Neural cell (in vitro differentiated cells): Measurements from ENCODE around the gene TWNK. TPM values are rescaled to one million over a fixed set of nuclear protein-coding genes. Genes with fewer than 3 reads are reported as not detected.
A peak's percentile ranks its signal among the peaks of the same experiment; 100 is the strongest.

Experiments
- H2AFZ ChIP-seq: fragments of 200-600, 300-800 bp; sonication (generic), shearing (Covaris generic); 2 replicates; pipeline ENCODE4 v1.6.0; 2014; ENCODE audit warnings: low read depth, mild to moderate bottlenecking, antibody characterized with exemption, low read length, moderate library complexity
- H3F3A ChIP-seq: fragments of 200-600 bp; shearing (Covaris generic); 2 replicates; pipeline ENCODE4 v1.6.1; 2016; ENCODE audit warnings: mild to moderate bottlenecking, moderate library complexity, mixed read lengths, antibody characterized with exemption, low read length; ENCODE audit not compliant: insufficient read depth, poor library complexity, severe bottlenecking
- H3K27ac ChIP-seq: fragments of 200-600, 300-800 bp; sonication (generic), shearing (Covaris generic); 2 replicates; pipeline ENCODE4 v1.5.1; 2014; ENCODE audit warnings: mild to moderate bottlenecking, low read length, moderate library complexity
- H3K27me3 ChIP-seq: fragments of 300-800, 200-600 bp; sonication (generic), shearing (Covaris generic); 2 replicates; pipeline ENCODE4 v1.6.0; 2014; ENCODE audit warnings: mild to moderate bottlenecking, low read depth, low read length, moderate library complexity; ENCODE audit not compliant: insufficient read depth
- H3K36me3 ChIP-seq: fragments of 300-800, 200-600 bp; sonication (generic), shearing (Covaris generic); 2 replicates; pipeline ENCODE4 v1.5.1; 2014; ENCODE audit warnings: mild to moderate bottlenecking, antibody characterized with exemption, low read length, moderate library complexity; ENCODE audit not compliant: insufficient read depth
- H3K4me2 ChIP-seq: fragments of 300-800, 200-600 bp; sonication (generic), shearing (Covaris generic); 2 replicates; pipeline ENCODE4 v1.6.0; 2014; ENCODE audit warnings: mild to moderate bottlenecking, low read length
- H3K4me3 ChIP-seq: fragments of 300-800, 200-600 bp; sonication (generic), shearing (Covaris generic); 2 replicates; pipeline ENCODE4 v1.5.1; 2014; ENCODE audit warnings: mild to moderate bottlenecking, low read length, moderate library complexity
- H3K79me2 ChIP-seq: fragments of 200-600 bp; shearing (Covaris generic); replicated peaks from 2 replicates; pipeline ENCODE4 v1.6.0; 2014; ENCODE audit warnings: mild to moderate bottlenecking, low read length, moderate library complexity; ENCODE audit not compliant: insufficient read depth
- H3K9ac ChIP-seq: fragments of 300-800, 200-600 bp; sonication (generic), shearing (Covaris generic); 2 replicates; pipeline ENCODE4 v1.6.1; 2016; ENCODE audit warnings: mild to moderate bottlenecking, low read length, mixed read lengths
- H3K9me2 ChIP-seq: fragments of 200-600 bp; shearing (Covaris generic); 2 replicates; pipeline ENCODE4 v1.6.1; 2016; ENCODE audit warnings: mild to moderate bottlenecking, low read length, mixed read lengths; ENCODE audit not compliant: insufficient read depth
- H3K9me3 ChIP-seq: fragments of 200-600, 300-800 bp; sonication (generic), shearing (Covaris generic); 2 replicates; pipeline ENCODE4 v1.6.1; 2016; ENCODE audit warnings: mild to moderate bottlenecking, mixed run types, low read length, moderate library complexity, mixed read lengths
- H4K20me1 ChIP-seq: fragments of 200-600 bp; shearing (Covaris generic); 2 replicates; pipeline ENCODE4 v1.6.1; 2016; ENCODE audit warnings: mild to moderate bottlenecking, mixed run types; ENCODE audit not compliant: insufficient read depth
- CTCF ChIP-seq: fragments of 450-650 bp; IDR thresholded peaks from 2 replicates; pipeline ENCODE4 v1.5.1; 2014; ENCODE audit warnings: antibody characterized with exemption, mild to moderate bottlenecking, moderate library complexity; ENCODE audit not compliant: poor library complexity, severe bottlenecking
- EP300 ChIP-seq: fragments of 450-650 bp; conservative IDR thresholded peaks from 2 replicates; pipeline ENCODE4 v1.6.1; 2014; ENCODE audit warnings: antibody characterized with exemption, mild to moderate bottlenecking, moderate library complexity; ENCODE audit not compliant: poor library complexity, severe bottlenecking
- EZH2 ChIP-seq: fragments of 200-600, 300-800 bp; shearing (Covaris generic), sonication (generic); IDR thresholded peaks from 2 replicates; pipeline ENCODE4 v1.6.1; 2014; ENCODE audit warnings: antibody characterized with exemption, low read length, borderline replicate concordance, mild to moderate bottlenecking; ENCODE audit not compliant: insufficient read depth, poor library complexity, severe bottlenecking
- MXI1 ChIP-seq: fragments of 450-650 bp; conservative IDR thresholded peaks from 2 replicates; pipeline ENCODE4 v1.6.1; 2014; ENCODE audit warnings: antibody characterized with exemption, mild to moderate bottlenecking; ENCODE audit not compliant: poor library complexity, severe bottlenecking
- RAD21 ChIP-seq: fragments of 450-650 bp; conservative IDR thresholded peaks from 2 replicates; pipeline ENCODE4 v1.6.1; 2014; ENCODE audit warnings: antibody characterized with exemption, mild to moderate bottlenecking, moderate library complexity
- SMC3 ChIP-seq: fragments of 450-650 bp; conservative IDR thresholded peaks from 2 replicates; pipeline ENCODE4 v1.6.1; 2014; ENCODE audit warnings: antibody characterized with exemption, mild to moderate bottlenecking, moderate library complexity; ENCODE audit not compliant: poor library complexity
- TAF1 ChIP-seq: IDR thresholded peaks from 2 replicates; pipeline ENCODE4 v1.6.1; 2012; ENCODE audit warnings: low read depth
- polyA plus RNA-seq: library from polyadenylated mRNA; depleted of rRNA; stranded (reverse); fragments of >200 nt; gene quantifications from 2 replicates; pipeline ENCODE4 v1.2.3, GENCODE V29; 2014
- TF ChIP-seq, protein P1 (sequence below): IDR thresholded peaks from 2 replicates; pipeline ENCODE4 v1.6.1; 2012; ENCODE audit warnings: borderline replicate concordance

Gene TWNK
- polyA plus RNA-seq, 1 donor from 2014 or later: 4.8 TPM

DNA sequence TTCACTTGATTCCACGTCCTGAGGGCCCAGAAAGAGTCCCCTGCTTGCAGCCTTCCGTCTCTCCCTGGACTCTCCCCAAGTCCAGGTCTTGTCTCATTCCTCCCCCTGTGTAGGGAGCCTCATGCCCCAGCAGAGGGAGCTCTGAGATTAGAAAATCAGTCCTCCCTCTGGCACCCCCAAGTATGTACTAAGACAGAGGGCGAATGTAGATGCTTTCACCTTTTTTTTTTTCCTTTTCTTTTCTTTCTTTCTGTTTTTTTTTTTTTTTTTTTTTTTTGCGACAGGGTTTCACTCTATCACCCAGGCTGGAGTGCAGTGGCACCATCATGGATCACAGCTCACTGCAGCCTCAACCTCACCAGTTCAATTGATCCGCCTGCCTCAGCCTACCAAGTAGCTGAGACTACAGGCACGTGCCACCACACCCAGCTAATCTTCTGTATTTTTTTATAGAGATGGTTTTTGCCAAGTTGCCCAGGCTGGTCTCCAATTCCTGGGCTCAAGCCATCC lies 54.0 kb downstream of the TWNK start:
- peaks cover 10% of the 10 kb centered on the region for H3K27me3 ChIP-seq
- no peak overlapping the region for H3K4me2 ChIP-seq
- TF ChIP-seq RAD21: peak; percentile 84
- no peak for TF ChIP-seq EZH2
- TF ChIP-seq SMC3: peak; percentile 78
- TF ChIP-seq, protein P1, sequence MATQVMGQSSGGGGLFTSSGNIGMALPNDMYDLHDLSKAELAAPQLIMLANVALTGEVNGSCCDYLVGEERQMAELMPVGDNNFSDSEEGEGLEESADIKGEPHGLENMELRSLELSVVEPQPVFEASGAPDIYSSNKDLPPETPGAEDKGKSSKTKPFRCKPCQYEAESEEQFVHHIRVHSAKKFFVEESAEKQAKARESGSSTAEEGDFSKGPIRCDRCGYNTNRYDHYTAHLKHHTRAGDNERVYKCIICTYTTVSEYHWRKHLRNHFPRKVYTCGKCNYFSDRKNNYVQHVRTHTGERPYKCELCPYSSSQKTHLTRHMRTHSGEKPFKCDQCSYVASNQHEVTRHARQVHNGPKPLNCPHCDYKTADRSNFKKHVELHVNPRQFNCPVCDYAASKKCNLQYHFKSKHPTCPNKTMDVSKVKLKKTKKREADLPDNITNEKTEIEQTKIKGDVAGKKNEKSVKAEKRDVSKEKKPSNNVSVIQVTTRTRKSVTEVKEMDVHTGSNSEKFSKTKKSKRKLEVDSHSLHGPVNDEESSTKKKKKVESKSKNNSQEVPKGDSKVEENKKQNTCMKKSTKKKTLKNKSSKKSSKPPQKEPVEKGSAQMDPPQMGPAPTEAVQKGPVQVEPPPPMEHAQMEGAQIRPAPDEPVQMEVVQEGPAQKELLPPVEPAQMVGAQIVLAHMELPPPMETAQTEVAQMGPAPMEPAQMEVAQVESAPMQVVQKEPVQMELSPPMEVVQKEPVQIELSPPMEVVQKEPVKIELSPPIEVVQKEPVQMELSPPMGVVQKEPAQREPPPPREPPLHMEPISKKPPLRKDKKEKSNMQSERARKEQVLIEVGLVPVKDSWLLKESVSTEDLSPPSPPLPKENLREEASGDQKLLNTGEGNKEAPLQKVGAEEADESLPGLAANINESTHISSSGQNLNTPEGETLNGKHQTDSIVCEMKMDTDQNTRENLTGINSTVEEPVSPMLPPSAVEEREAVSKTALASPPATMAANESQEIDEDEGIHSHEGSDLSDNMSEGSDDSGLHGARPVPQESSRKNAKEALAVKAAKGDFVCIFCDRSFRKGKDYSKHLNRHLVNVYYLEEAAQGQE: no peak
- TF ChIP-seq CTCF: peak; percentile 85
- no peak for TF ChIP-seq MXI1
- H4K20me1 ChIP-seq: no peaks in the 10 kb centered on the region
- H3F3A ChIP-seq: peaks cover 4% of the 10 kb centered on the region
- no peaks in the 10 kb centered on the region for H3K79me2 ChIP-seq
- no peaks in the 10 kb centered on the region for H3K9me3 ChIP-seq
- H3K4me3 ChIP-seq: no peak overlapping the region
- H3K9me2 ChIP-seq: no peaks in the 10 kb centered on the region
- H3K27ac ChIP-seq: no peak overlapping the region
- no peaks in the 10 kb centered on the region for H3K36me3 ChIP-seq
- H2AFZ ChIP-seq: no peak overlapping the region
- H3K9ac ChIP-seq: no peak overlapping the region

- H3K27ac ChIP-seq: peak overlapping the region; percentile 76
- H3K4me3 ChIP-seq: peak overlapping the region; percentile 63
- H3K9ac ChIP-seq: peak overlapping the region; percentile 71
Measured at GRCh38 chr10:101042118-101042517, 54.8 kb downstream of the TWNK start.

More at GRCh38 chr10:101042118-101042517, 54.8 kb downstream of the TWNK start:
- peak overlapping the region; percentile 86 for H2AFZ ChIP-seq
- H3K36me3 ChIP-seq: no peaks in the 10 kb centered on the region
- peaks cover 18% of the 10 kb centered on the region for H3K27me3 ChIP-seq
- peak overlapping the region; percentile 69 for H3K4me2 ChIP-seq
- TF ChIP-seq MXI1 (no peak), EZH2 (no peak), TAF1 (no peak), EP300 (no peak), RAD21 (no peak)
- no peaks in the 10 kb centered on the region for H4K20me1 ChIP-seq
- no peaks in the 10 kb centered on the region for H3K79me2 ChIP-seq
- no peaks in the 10 kb centered on the region for H3K9me3 ChIP-seq
- H3F3A ChIP-seq: peaks cover 4% of the 10 kb centered on the region
- H3K9me2 ChIP-seq: no peaks in the 10 kb centered on the region
